Astrocyte of the spinal cord (primary cell): ENCODE data around the gene WDFY4.
A peak's percentile ranks its signal among the peaks of the same experiment; 100 is the strongest.

Experiments used
- DNase-seq: peaks from one replicate; pipeline ENCODE4 v3.0.0; 2011; ENCODE audit warnings: low read depth, low spot score
- H3K4me3 ChIP-seq: 2 replicates; pipeline ENCODE4 v1.5.1; 2011; ENCODE audit warnings: low read depth, mild to moderate bottlenecking, low read length, moderate library complexity
- CTCF ChIP-seq: IDR thresholded peaks from 2 replicates; pipeline ENCODE4 v1.5.1; 2012; ENCODE audit warnings: low read depth, mild to moderate bottlenecking, low read length, inconsistent platforms
- in situ Hi-C: cut with HindIII; loops from 2 replicates; pipeline ENCODE4 v1.10.0; 2017; ENCODE audit warnings: low sequenced_read_pairs

WDFY4 gene

GRCh38 chr10:48931188-48931587 lies 246.5 kb downstream of the WDFY4 start:
- no peak for TF ChIP-seq CTCF
- DNase-seq = no peak
- no peak overlapping the region for H3K4me3 ChIP-seq
- in situ Hi-C loops = no loop called here

GRCh38 chr10:48932831-48933664 lies 248.4 kb downstream of the WDFY4 start:
- DNase-seq = no peak
- no peak for TF ChIP-seq CTCF
- no peak overlapping the region for H3K4me3 ChIP-seq
- in situ Hi-C loops = no loop called here

- H3K4me3 ChIP-seq = no peak overlapping the region
- no peak for TF ChIP-seq CTCF
- DNase-seq = peak; percentile 12
- in situ Hi-C loops = no loop called here
Observed at GRCh38 chr10:48934672-48935501, 250.2 kb downstream of the WDFY4 start.

GRCh38 chr10:48935577-48935976 lies 250.9 kb downstream of the WDFY4 start:
- DNase-seq = no peak
- in situ Hi-C loops = no loop called here
- no peak overlapping the region for H3K4me3 ChIP-seq
- TF ChIP-seq CTCF = no peak

GRCh38 chr10:48937796-48938195 lies 253.1 kb downstream of the WDFY4 start:
- no peak for TF ChIP-seq CTCF
- H3K4me3 ChIP-seq = no peak overlapping the region
- in situ Hi-C loops = no loop called here
- DNase-seq = no peak

GRCh38 chr10:48938281-48938680 lies 253.6 kb downstream of the WDFY4 start:
- in situ Hi-C loops = no loop called here
- no peak for TF ChIP-seq CTCF
- DNase-seq = no peak

More at GRCh38 chr10:48938281-48938680, 253.6 kb downstream of the WDFY4 start:
- H3K4me3 ChIP-seq = no peak overlapping the region
